BLaER1 (cell line): Measurements from ENCODE around the gene CBFA2T2.
A peak's percentile ranks its signal among the peaks of the same experiment; 100 is the strongest.

Experiments used
- H3K27ac ChIP-seq: shearing (Covaris generic); formaldehyde crosslinking; 2 replicates; pipeline ENCODE4 v1.8.1; 2022
- H3K27me3 ChIP-seq: shearing (Covaris generic); formaldehyde crosslinking; 2 replicates; pipeline ENCODE4 v1.8.1; 2022
- H3K36me3 ChIP-seq: shearing (Covaris generic); formaldehyde crosslinking; 2 replicates; pipeline ENCODE4 v1.8.1; 2022
- H3K4me1 ChIP-seq: shearing (Covaris generic); formaldehyde crosslinking; 2 replicates; pipeline ENCODE4 v1.8.1; 2022
- H3K4me2 ChIP-seq: shearing (Covaris generic); formaldehyde crosslinking; 2 replicates; pipeline ENCODE4 v1.8.1; 2022
- H3K4me3 ChIP-seq: shearing (Covaris generic); formaldehyde crosslinking; 2 replicates; pipeline ENCODE4 v1.8.1; 2022
- H3K9ac ChIP-seq: shearing (Covaris generic); formaldehyde crosslinking; 2 replicates; pipeline ENCODE4 v1.8.1; 2022
- H3K9me3 ChIP-seq: shearing (Covaris generic); formaldehyde crosslinking; 2 replicates; pipeline ENCODE4 v1.8.1; 2022
- H4K20me1 ChIP-seq: shearing (Covaris generic); formaldehyde crosslinking; 2 replicates; pipeline ENCODE4 v1.8.1; 2022
- Cebpa-rat ChIP-seq: shearing (Covaris generic); IDR thresholded peaks from 2 replicates; pipeline ENCODE4 v1.8.1; 2022

CBFA2T2 gene

GRCh38 chr20:33668466-33669155, 178.7 kb downstream of the CBFA2T2 start:
- Histone ChIP-seq H3K4me2 (peak overlapping the region; percentile 95), H3K4me1 (peaks cover 99% of the 10 kb centered on the region)

GRCh38 chr20:33669224-33669623, 179.3 kb downstream of the CBFA2T2 start:
- Histone ChIP-seq H3K9me3 (no peaks in the 10 kb centered on the region), H4K20me1 (peaks cover 9% of the 10 kb centered on the region), H3K27ac (peak overlapping the region; percentile 55; the same call in 1 of the 2 replicates), H3K4me2 (peak overlapping the region; percentile 95), H3K4me3 (no peak overlapping the region), H3K36me3 (peaks cover 20% of the 10 kb centered on the region), H3K27me3 (no peaks in the 10 kb centered on the region), H3K9ac (no peak overlapping the region), H3K4me1 (peaks cover 97% of the 10 kb centered on the region)
- TF ChIP-seq Cebpa-rat: no peak

More at GRCh38 chr20:33668466-33669155, 178.7 kb downstream of the CBFA2T2 start:
- Histone ChIP-seq H3K27ac (no peak overlapping the region), H3K27me3 (no peaks in the 10 kb centered on the region), H3K9me3 (no peaks in the 10 kb centered on the region), H3K36me3 (peaks cover 20% of the 10 kb centered on the region), H3K9ac (peak overlapping the region; percentile 81; the same call in 1 of the 2 replicates), H4K20me1 (peaks cover 9% of the 10 kb centered on the region), H3K4me3 (no peak overlapping the region)
- no peak for TF ChIP-seq Cebpa-rat

GRCh38 chr20:33669873-33670640, 180.2 kb downstream of the CBFA2T2 start:
- peaks cover 96% of the 10 kb centered on the region for H3K4me1 ChIP-seq
- peak overlapping the region; percentile 55 for H3K27ac ChIP-seq
- H3K4me2 ChIP-seq: peak overlapping the region; percentile 95

GRCh38 chr20:33670715-33671499, 181.0 kb downstream of the CBFA2T2 start:
- Histone ChIP-seq H3K4me3 (no peak overlapping the region), H3K4me1 (peaks cover 95% of the 10 kb centered on the region), H3K36me3 (peaks cover 26% of the 10 kb centered on the region), H3K4me2 (peak overlapping the region; percentile 95), H3K27ac (peak overlapping the region; percentile 55), H3K27me3 (no peaks in the 10 kb centered on the region), H4K20me1 (peaks cover 24% of the 10 kb centered on the region), H3K9me3 (no peaks in the 10 kb centered on the region), H3K9ac (0 out of 2 replicates have a peak overlapping the region, but pooled peaks have one; percentile 3)
- TF ChIP-seq Cebpa-rat: no peak

More at GRCh38 chr20:33669873-33670640, 180.2 kb downstream of the CBFA2T2 start:
- H3K4me3 ChIP-seq: no peak overlapping the region
- no peaks in the 10 kb centered on the region for H3K27me3 ChIP-seq
- H4K20me1 ChIP-seq: peaks cover 15% of the 10 kb centered on the region
- no peak for TF ChIP-seq Cebpa-rat
- 0 out of 2 replicates have a peak overlapping the region, but pooled peaks have one; percentile 3 for H3K9ac ChIP-seq
- H3K9me3 ChIP-seq: no peaks in the 10 kb centered on the region
- H3K36me3 ChIP-seq: peaks cover 20% of the 10 kb centered on the region

- Histone ChIP-seq H3K36me3 (peaks cover 34% of the 10 kb centered on the region), H3K27me3 (no peaks in the 10 kb centered on the region), H4K20me1 (peaks cover 32% of the 10 kb centered on the region), H3K9ac (no peak overlapping the region), H3K27ac (no peak overlapping the region), H3K4me2 (peak overlapping the region; percentile 95), H3K9me3 (no peaks in the 10 kb centered on the region), H3K4me3 (no peak overlapping the region), H3K4me1 (peaks cover 87% of the 10 kb centered on the region)
- TF ChIP-seq Cebpa-rat: no peak
Observed at GRCh38 chr20:33671573-33672288, 181.8 kb downstream of the CBFA2T2 start.

GRCh38 chr20:33672426-33673113, 182.7 kb downstream of the CBFA2T2 start:
- no peaks in the 10 kb centered on the region for H3K27me3 ChIP-seq
- no peaks in the 10 kb centered on the region for H3K9me3 ChIP-seq
- H3K9ac ChIP-seq: peak overlapping the region; percentile 83
- peaks cover 38% of the 10 kb centered on the region for H4K20me1 ChIP-seq
- H3K36me3 ChIP-seq: peaks cover 41% of the 10 kb centered on the region
- peak overlapping the region; percentile 77 for H3K27ac ChIP-seq
- H3K4me3 ChIP-seq: peak overlapping the region; percentile 73
- no peak for TF ChIP-seq Cebpa-rat
- peak overlapping the region; percentile 95 for H3K4me2 ChIP-seq
- peaks cover 78% of the 10 kb centered on the region for H3K4me1 ChIP-seq

- peaks cover 42% of the 10 kb centered on the region for H4K20me1 ChIP-seq
Observed at GRCh38 chr20:33673114-33673409, 183.2 kb downstream of the CBFA2T2 start.

GRCh38 chr20:33673410-33674293, 183.8 kb downstream of the CBFA2T2 start:
- Histone ChIP-seq H3K4me3 (peak overlapping the region; percentile 73), H3K9ac (peak overlapping the region; percentile 83), H3K9me3 (no peaks in the 10 kb centered on the region), H4K20me1 (peaks cover 42% of the 10 kb centered on the region), H3K4me2 (peak overlapping the region; percentile 95), H3K36me3 (peaks cover 49% of the 10 kb centered on the region), H3K4me1 (peaks cover 70% of the 10 kb centered on the region), H3K27ac (peak overlapping the region; percentile 77), H3K27me3 (no peaks in the 10 kb centered on the region)
- TF ChIP-seq Cebpa-rat: no peak

More at GRCh38 chr20:33673114-33673409, 183.2 kb downstream of the CBFA2T2 start:
- Histone ChIP-seq H3K27me3 (no peaks in the 10 kb centered on the region), H3K4me1 (peaks cover 74% of the 10 kb centered on the region), H3K9me3 (no peaks in the 10 kb centered on the region), H3K9ac (peak overlapping the region; percentile 83), H3K27ac (peak overlapping the region; percentile 77), H3K4me3 (peak overlapping the region; percentile 73), H3K4me2 (peak overlapping the region; percentile 95), H3K36me3 (peaks cover 46% of the 10 kb centered on the region)
- TF ChIP-seq Cebpa-rat: no peak
